ENCODE data around the gene AKT3.
"Not testable (repeated sequence)": the region's sequence is repeated elsewhere in the genome, so short reads cannot be mapped to it uniquely, and the experiment has no call there.

Gene AKT3

GRCh38 chr1:243783714-243784113, 66.3 kb downstream of the AKT3 start:
- no peak for DNase-seq (ENCODE audit: low read depth)

DNA sequence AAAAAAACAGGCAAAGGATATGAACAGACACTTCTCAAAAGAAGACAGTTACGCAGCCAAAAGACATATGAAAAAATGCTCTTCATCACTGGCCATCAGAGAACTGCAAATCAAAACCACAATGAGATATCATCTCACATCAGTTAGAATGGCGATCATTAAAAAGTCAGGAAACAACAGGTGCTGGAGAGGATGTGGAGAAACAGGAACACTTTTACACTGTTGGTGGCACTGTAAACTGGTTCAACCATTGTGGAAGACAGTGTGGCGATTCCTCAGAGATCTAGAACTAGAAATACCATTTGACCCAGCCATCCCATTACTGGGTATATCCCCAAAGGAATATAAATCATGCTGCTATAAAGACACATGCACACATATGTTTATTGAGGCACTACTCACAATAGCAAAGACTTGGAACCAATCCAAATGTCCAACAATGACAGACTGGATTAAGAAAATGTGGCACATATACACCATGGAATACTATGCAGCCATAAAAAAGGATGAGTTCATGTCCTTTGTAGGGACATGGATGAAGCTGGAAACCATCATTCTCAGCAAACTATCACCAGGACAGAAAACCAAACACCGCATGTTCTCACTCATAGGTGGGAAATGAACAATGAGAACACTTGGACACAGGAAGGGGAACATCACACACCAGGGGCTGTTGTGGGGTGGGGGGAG, 77.5 kb downstream of the AKT3 start:
- not testable (repeated sequence) for DNase-seq (ENCODE audit: low read depth)

DNA sequence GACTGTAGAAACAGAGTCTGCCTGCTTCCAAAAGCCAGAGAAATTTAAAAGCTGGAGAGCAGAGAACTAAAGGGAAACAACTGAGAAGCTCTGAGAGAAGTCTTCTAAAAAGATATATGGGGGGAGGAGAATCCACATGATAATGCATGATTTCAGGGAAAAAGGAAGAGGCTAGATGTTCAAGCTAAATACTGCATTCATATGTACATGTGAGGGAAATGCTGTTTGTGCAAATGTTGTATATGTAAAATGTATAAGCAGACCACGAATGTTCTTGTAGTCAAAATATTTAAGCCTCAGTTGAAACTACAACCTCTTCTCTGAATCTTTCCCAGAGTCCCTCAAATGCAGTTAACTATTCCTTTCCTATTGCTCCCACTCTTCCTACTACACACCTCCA, 79.2 kb downstream of the AKT3 start:
- no peak for DNase-seq (ENCODE audit: low read depth)

DNA sequence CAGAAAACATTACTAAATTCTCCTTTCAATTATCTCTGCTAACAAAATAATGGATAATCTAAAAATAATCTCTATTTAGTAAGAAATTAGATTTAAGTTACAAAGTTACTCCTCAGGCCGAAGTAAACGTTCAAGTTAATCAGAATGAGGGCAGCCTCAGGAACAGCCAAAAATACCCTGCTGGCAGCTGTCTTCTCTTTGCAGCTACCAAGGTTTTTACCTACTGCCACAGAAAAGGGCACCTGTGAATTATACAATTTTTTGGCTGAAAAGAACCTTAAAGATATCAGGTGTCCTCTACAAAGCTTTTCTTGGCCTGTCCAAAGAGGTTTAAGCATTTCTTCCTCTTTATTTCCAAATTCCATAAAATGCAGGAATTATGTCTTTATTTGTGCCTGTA, 84.4 kb downstream of the AKT3 start:
- DNase-seq (ENCODE audit: low read depth) = no peak

DNA sequence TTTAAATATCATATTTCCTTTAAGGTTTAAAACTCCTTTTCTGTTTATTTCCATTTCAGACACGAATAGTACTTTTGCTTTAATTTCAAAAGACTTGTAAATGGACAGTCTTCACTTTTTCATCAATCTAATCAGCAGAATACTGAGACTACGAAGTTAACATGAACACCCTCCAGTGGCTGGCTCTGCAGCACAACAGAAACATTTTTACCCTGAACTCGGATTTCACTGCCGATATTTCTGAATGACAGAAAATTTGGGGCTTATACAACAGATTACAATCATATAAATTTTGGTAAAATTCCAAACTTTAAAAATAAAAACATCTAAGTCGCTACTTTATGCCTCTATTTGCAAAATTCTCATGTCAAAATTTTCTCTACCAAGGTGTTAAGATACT, 86.2 kb downstream of the AKT3 start:
- no peak for DNase-seq (ENCODE audit: low read depth)

DNA sequence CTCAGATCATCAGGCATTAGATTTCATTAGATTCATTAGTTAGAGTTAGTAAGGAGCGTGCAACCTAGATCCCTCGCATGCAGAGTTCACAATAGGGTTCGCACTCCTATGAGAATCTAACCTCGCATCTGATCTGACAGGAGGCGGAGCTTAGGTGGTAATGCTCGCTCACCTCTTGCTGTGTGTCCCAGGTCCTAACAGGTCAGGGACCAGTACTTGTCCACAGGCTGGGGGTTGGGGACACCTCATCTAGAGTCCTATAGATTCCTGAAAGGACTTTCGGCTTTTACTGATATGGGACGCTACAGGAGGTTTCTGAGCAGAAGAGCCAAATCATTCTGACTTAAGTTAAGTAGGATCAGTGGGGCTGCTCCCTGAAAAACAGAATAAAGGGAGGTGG, 91.4 kb downstream of the AKT3 start:
- no peak for DNase-seq (ENCODE audit: low read depth)

- no peak for DNase-seq (ENCODE audit: low read depth)
These were observed 93.5 kb downstream of the AKT3 start for GRCh38 chr1:243756529-243756928.

DNA sequence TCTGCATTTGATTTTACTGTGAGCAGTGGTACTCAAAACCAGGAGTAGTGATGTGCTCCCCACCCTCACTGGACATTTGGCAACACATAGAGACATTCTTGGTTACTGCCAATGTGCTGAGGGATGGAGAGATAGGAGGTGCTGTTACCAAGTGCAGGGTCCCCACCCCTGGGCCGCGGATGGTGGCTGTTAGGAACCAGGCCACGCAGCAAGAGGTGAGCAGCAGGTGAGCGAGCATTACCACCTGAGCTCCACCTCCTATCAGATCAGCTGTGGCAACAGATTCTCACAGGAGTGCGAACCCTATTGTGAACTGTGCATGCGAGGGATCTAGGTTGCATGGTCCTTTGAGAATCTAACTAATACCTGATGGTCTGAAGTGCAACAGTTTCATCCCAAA, 95.7 kb downstream of the AKT3 start:
- no peak for DNase-seq (ENCODE audit: low read depth)

DNA sequence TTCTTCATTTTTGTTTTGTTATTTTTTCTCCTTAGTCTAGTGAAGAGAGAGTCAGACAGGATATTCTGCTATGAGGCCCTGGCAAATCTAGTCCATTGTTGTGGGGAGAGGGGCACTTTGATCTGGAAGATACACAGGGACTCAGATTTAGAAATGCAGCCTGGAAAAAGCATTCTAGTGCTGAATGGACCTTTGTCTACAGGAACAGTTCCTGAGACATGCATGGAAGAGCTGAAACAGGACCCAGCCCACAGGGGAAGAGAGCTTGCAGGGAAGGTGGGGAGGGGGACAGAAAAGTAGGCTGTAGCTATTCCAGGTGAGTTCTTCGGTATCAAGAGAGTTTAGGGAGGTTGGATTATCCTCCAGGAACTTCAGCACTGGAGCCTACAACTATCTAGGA, 98.5 kb downstream of the AKT3 start:
- no peak for DNase-seq (ENCODE audit: low read depth)

GRCh38 chr1:243748706-243749283, 101.2 kb downstream of the AKT3 start:
- peak; percentile 88 for DNase-seq (ENCODE audit: low read depth)

DNA sequence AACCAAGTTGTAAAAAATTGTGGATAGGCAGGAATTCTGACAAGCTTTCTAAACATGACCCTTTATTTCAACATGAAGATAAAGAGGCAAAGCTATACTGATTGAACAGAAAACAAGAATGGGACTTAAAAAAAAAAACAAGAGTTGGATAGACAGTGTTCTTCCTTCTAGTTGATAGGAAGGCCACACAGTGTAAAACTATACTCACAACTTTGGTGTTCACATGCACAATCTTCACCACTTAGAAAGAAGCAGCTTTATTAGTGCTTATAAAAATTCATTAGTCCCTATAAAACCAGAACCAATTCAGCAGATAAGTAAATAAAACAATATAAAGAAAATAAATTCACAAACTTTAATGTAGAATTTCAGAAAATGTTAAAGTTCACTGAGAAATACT, 101.8 kb downstream of the AKT3 start:
- no peak for DNase-seq (ENCODE audit: low read depth)

GRCh38 chr1:243746751-243747150, 103.3 kb downstream of the AKT3 start:
- no peak for DNase-seq (ENCODE audit: low read depth)

- DNase-seq (ENCODE audit: low read depth) = peak; percentile 57
These were observed 104.7 kb downstream of the AKT3 start for GRCh38 chr1:243745356-243745755.

- peak; percentile 94 for DNase-seq (ENCODE audit: low read depth)
These were observed 107.2 kb downstream of the AKT3 start for GRCh38 chr1:243742819-243743218.

GRCh38 chr1:243740255-243740999, 109.6 kb downstream of the AKT3 start:
- DNase-seq (ENCODE audit: low read depth) = peak; percentile 54

DNA sequence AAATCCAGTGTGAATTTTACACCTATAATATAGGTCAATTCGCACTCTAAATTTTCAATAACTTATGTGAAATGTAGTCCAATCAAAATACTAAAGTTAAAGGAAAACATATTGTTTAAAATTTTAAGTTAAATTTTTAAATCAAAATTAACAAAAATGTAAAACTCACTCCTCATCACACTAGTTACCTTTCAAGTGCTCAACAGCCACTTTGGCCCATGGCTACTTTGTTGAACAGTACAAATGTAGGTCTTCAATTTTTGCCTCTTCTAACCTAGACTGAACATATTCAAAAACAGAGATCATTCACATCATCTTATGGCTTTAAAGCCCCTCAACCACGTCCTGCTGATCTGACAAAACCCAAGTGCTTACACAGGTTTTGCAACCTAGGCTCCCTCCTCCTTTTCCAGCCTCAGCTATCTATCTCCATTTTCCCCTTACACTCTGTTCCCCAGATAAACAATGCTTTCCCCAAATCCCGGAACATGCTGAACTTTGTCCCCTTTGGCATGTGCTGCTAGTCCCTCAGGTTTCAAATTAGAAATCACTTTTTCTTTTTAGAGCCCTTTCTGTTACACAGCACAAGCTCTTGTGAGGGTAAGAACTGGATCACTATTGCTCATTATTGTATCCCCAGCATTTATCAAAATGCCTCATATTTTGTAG, 110.6 kb downstream of the AKT3 start:
- DNase-seq (ENCODE audit: low read depth) = no peak

- no peak for DNase-seq (ENCODE audit: low read depth)
These were observed 112.0 kb downstream of the AKT3 start for GRCh38 chr1:243738020-243738419.

DNA sequence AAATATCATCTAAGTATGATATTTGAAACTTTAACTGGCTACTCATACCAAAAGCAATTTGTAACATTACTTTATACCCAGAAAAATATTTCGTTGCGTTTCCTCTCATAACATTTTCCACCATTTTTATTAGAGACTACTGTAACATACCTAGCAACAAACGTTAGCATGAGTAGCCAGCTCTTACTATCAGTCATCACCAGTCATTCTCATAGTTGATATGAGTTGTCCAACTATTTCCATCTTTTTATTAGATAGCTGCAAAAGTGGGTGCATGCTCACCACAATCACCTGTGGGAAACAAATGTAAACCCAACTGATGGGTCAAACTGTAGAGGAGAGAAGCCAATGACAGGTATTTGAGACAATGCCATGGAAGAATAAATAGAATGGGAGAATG, 114.6 kb downstream of the AKT3 start:
- DNase-seq (ENCODE audit: low read depth) = no peak

GRCh38 chr1:243734308-243734695, 115.7 kb downstream of the AKT3 start:
- peak; percentile 60 for DNase-seq (ENCODE audit: low read depth)

GRCh38 chr1:243733670-243734307, 116.3 kb downstream of the AKT3 start:
- no peak for DNase-seq (ENCODE audit: low read depth)

DNA sequence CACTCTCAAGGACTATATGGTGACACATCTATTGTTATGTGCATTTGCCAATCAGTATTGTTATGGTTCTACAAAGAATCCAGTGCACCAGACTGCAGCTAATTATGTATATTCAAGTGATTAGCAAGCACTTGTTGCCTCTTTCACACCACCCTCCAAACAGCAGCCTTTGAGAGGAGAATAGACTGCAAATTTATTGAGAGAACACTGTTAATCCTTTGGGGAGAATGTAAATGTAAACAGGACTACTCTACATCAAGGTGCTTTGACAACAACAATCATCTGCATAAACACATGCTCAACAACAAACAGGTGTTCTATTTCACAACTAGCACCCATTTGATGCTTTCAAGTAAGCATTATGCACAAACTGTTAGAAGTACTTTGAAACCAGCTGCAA, 117.4 kb downstream of the AKT3 start:
- DNase-seq (ENCODE audit: low read depth) = no peak

GRCh38 chr1:243731974-243732625, 117.9 kb downstream of the AKT3 start:
- peak; percentile 32 for DNase-seq (ENCODE audit: low read depth)
